GM10847 (cell line): Measurements from ENCODE around the gene UNKL.

ENCODE experiments used
- POLR2A ChIP-seq: IDR thresholded peaks from 2 replicates; pipeline ENCODE4 v1.6.1; 2011; ENCODE audit not compliant: insufficient read length; ENCODE audit errors: extremely low read depth

The UNKL gene

GRCh38 chr16:1340730-1341494 is 73.6 kb downstream of the UNKL start:
- TF ChIP-seq POLR2A = no peak

- TF ChIP-seq POLR2A = no peak
Measured at GRCh38 chr16:1338855-1339675, 75.4 kb downstream of the UNKL start.

DNA sequence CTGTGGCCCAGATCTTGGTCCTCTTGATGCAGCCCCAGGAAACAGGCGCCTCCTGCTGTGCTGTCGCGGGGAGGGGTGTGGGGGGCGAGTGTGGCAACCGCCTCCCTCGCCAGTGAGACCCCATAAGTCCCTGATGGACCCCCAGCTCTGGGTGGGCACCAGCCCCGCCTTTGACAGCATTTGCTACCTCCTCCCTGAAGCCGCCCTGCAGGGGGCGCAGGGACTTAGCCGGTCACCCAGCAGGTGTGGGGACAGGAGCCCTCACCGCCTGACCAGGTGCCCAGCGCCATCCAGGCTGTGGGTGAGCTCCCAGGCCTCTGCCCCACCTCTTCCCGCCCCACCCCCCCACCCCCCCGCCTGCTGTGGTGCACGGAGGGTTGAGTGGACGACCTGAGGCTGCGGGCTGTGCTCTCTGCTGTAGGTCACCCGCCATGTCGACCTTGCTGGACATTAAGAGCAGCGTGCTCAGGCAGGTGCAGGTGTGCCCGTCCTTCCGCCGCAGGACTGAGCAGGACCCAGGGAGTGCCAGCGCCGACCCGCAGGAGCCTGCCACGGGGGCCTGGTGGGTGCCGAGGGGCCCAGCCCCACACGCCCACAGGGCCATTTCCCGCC is 76.3 kb downstream of the UNKL start:
- TF ChIP-seq POLR2A = no peak

- TF ChIP-seq POLR2A = no peak
Measured at GRCh38 chr16:1337486-1337885, 77.0 kb downstream of the UNKL start.

GRCh38 chr16:1336619-1337018 is 77.9 kb downstream of the UNKL start:
- TF ChIP-seq POLR2A = no peak

DNA sequence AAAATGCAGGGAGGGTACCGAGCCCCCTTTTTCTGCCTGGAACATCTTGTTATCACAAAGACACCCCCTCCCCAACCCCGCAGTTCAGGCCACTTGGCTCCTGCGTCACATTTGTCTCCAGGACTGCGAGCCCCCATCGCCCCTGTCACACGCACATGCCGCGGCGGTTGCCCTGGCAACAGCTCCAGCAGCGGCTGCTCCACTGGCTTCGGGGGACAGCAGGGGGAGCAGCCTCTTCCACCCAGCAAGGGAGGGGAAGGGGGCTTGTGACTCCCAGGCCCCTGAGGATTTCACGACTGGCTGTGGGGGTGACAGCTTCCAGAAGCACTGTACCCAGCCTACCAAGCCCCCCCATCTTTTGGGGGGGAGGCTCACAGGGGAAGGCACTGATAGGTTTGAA is 78.5 kb downstream of the UNKL start:
- TF ChIP-seq POLR2A = no peak

DNA sequence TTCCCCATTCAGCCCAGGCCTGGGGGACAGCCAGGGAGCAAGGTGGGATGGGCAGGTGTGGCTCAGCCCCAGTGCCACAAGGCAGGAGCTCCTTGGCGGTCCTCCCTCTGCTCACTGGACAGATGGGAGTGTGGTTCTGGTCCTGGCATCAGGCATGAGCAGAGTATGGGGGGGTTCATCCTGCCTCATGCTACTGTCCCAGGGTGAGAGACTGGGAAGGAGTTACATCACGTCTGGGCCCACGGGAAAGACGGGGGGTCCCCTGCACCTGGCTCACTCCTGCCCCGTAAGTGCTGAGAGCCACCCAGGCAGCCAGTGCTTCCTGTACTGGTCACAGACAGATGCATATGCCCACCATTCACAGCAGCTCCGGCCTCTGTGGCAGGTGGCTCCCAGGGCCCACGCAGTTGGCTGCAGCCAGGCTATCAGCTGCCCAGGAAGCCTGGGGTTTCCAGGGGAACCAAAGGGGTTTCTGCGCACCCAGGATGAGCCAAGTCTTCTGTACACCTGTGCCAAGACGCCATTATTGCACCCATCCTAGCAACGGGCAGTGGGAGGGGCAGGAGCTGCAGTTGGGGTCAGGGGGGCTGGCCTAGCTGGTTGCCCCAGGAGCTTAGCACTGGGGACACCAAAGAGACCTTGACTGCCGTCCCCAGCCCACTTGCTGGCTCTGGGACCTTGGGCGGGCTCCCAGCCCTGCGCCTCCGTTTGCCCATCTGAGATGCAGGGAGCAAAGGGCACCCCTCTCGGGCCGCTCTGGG is 79.1 kb downstream of the UNKL start:
- TF ChIP-seq POLR2A = no peak

DNA sequence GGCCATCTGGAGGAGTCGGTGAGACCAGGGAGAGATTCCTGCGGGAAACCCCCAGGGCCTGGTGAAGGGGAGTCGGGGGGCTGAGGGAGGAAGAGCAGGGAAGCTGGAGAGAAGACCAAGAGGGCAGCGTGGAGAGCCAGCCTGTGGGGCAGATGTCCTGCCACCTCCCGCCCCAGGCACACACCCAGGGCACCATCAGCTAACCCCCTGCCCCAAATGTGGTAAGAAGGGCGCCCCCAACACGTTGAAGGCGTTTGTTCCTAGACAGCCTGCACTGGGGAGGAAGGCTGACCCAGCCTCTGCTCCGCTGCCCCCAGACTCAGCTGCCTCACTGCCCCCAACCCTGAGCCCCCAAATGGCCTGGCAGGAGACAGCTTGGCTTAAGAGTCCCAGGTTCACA is 79.8 kb downstream of the UNKL start:
- TF ChIP-seq POLR2A = no peak

GRCh38 chr16:1333854-1334700 is 80.4 kb downstream of the UNKL start:
- TF ChIP-seq POLR2A = no peak

DNA sequence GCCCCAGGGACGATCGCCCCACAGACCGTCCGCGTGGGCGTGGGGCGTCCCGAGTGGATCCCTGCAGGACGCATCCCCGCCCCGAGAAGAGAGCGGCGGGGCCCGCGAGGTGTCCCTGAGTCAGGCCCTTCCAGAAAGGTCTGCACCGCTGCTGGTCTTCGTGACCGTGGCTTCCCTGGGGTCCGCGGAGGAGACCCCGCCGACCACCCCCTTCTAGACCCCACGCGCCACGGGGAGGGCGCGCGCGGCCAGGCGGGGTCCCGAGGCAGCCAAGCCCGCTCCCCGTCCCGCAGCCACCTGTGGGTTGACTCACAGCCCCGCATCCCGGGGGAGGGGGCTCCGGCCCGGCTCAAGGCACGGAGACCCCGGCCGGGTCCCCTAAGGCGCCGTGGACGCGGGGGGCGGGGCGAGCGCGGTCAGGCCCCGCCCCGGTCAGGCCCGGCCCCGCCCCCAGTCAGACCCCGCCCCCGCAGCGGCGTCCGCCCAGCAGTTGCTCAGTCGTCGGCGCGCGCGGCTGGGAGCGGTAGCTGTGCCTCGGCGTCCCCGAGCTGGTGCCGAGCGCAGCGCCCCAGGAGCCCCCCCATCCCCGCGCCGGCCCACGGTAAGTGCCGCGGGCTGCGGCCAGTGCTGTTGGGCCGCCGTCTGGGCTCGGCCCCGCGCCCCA is 81.2 kb downstream of the UNKL start, which contains the start of gene BAIAP3:
BAIAP3 (plus strand) TSS at position 497 of the 664 bp plus-strand sequence. CDS start 4,905 bp downstream, outside the sequence.
- TF ChIP-seq POLR2A = no peak

- TF ChIP-seq POLR2A = no peak
Measured at GRCh38 chr16:1332618-1333148, 81.8 kb downstream of the UNKL start.

DNA sequence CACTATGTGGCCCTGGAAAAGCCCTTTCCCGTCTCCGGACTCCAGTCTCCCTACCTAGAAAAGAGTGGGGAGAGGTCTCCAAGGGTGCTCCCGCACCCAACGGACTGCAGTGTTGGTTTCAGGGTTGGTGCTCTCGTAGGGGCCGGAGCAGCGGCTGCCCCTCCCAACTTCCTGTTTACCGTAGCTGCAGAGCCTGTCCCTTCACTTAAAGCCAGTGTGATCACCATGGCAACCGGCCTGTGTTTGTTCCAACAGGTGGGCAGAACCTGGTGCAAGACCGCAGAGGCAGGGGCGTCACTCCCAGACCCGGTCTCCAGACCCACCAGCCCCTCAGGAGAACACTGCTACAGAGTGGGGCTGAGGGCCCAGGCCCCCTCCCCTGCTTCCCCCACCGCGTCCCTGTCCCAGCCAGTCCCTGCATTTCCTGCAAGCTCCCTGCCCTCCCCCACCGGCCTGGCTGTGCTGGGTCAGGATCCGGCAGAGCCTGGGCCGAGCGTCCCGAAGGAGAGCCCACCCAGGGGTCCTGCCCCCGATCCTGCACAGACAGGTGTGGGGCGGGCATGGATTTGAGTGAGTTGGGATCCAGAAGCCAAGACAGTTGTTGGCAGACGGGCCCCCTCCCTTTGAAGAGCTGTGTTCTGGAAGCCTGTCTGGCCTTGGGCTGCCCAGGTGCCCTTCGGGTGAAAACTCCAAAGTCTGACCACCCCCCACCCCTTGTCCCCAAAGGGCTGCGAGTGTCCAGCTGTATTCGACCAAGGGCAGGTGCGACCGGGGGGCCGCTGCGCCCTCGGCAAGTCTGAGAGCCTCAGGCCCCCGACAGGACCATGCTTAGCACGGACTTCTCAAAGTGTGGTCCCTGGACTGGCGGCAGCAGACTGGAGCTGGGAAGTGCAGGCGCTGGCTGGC is 82.5 kb downstream of the UNKL start:
- no peak for TF ChIP-seq POLR2A
